ENCODE results near the gene FAM181B. TPM values are rescaled to one million over a fixed set of nuclear protein-coding genes. Genes with fewer than 3 reads are reported as not detected.

The FAM181B gene
- total RNA-seq, 2 experiments from 2014 or later = not detected

GRCh38 chr11:82765466-82766034 is 31.9 kb upstream of the FAM181B start:
- ATAC-seq (no peak), DNase-seq (no peak)
- Mint-ChIP-seq H3K4me1 (ENCODE audit: low read depth) (no peaks in the 10 kb centered on the region), H3K4me3 (no peak overlapping the region), H3K36me3 (ENCODE audit: low read depth) (no peaks in the 10 kb centered on the region), H3K27me3 (peaks cover 1% of the 10 kb centered on the region), H3K27ac (no peak overlapping the region), H3K9me3 (no peaks in the 10 kb centered on the region)
- no peak for TF ChIP-seq CTCF (IDR thresholded peaks at IDR 0.05)
- ChIA-PET CTCF (interaction anchor here (0.6 to 1.1 kb wide), 2 partner anchors 10 to 31 kb away, joined by 3 to 4 read pairs; no protein-coding TSS in a partner anchor), POLR2A (no interaction called here)
- intact Hi-C loops (cut with micrococcal nuclease) = no loop called here

GRCh38 chr11:82763167-82763566 is 29.5 kb upstream of the FAM181B start:
- intact Hi-C loops (cut with micrococcal nuclease) = no loop called here
- Mint-ChIP-seq H3K4me1 (ENCODE audit: low read depth) (peaks cover under 1% of the 10 kb centered on the region), H3K27ac (no peak overlapping the region), H3K36me3 (ENCODE audit: low read depth) (no peaks in the 10 kb centered on the region), H3K4me3 (no peak overlapping the region), H3K9me3 (no peaks in the 10 kb centered on the region), H3K27me3 (no peaks in the 10 kb centered on the region)
- ChIA-PET POLR2A (interaction anchor here (0.6 kb wide), 1 partner anchor 578 kb away, joined by 4 read pairs; no protein-coding TSS in a partner anchor), CTCF (interaction anchor here (1.2 kb wide), 1 partner anchor 12 kb away, joined by 3 read pairs; no protein-coding TSS in a partner anchor)
- DNase-seq (no peak), ATAC-seq (no peak)
- TF ChIP-seq CTCF (IDR thresholded peaks at IDR 0.05) = no peak

- ATAC-seq (no peak), DNase-seq (no peak)
- POLR2A ChIA-PET = no interaction called here
- intact Hi-C loops (cut with micrococcal nuclease) = no loop called here
- no peak overlapping the region for H3K27ac Mint-ChIP-seq
- peaks cover 18% of the 10 kb centered on the region for H3K4me1 Mint-ChIP-seq (ENCODE audit: low read depth)
- TF ChIP-seq CTCF (IDR thresholded peaks at IDR 0.05) = no peak
- H3K36me3 Mint-ChIP-seq (ENCODE audit: low read depth) = no peaks in the 10 kb centered on the region
- CTCF ChIA-PET = no interaction called here
- H3K27me3 Mint-ChIP-seq = no peaks in the 10 kb centered on the region
- no peak overlapping the region for H3K4me3 Mint-ChIP-seq
- H3K9me3 Mint-ChIP-seq = no peaks in the 10 kb centered on the region
These were observed 26.0 kb upstream of the FAM181B start for GRCh38 chr11:82759649-82760048.

GRCh38 chr11:82757660-82758357 is 24.1 kb upstream of the FAM181B start:
- POLR2A ChIA-PET = interaction anchor here (0.7 kb wide), 1 partner anchor 488 kb away, joined by 3 read pairs; no protein-coding TSS in a partner anchor

More at GRCh38 chr11:82757660-82758357, 24.1 kb upstream of the FAM181B start:
- Mint-ChIP-seq H3K36me3 (ENCODE audit: low read depth) (no peaks in the 10 kb centered on the region), H3K27me3 (no peaks in the 10 kb centered on the region), H3K4me3 (no peak overlapping the region), H3K9me3 (no peaks in the 10 kb centered on the region), H3K4me1 (ENCODE audit: low read depth) (peaks cover 18% of the 10 kb centered on the region), H3K27ac (no peak overlapping the region)
- TF ChIP-seq CTCF (IDR thresholded peaks at IDR 0.05) = no peak
- ATAC-seq (no peak), DNase-seq (no peak)
- intact Hi-C loops (cut with micrococcal nuclease) = no loop called here
- CTCF ChIA-PET = interaction anchor here (0.6 to 2.1 kb wide), 3 partner anchors 20 to 110 kb away, joined by 3 to 10 read pairs (median 3); no protein-coding TSS in a partner anchor

All from activated CD8-positive, alpha-beta T cell treated with anti-CD3 and anti-CD28 coated beads for 36 hours (primary cell).